Mucosa of rectum (tissue), 2 donors: Measurements from ENCODE around the gene TLE4.

ENCODE experiments used
- H3K27ac ChIP-seq, 2 donors: one replicate each; pipeline ENCODE4 v1.7.0; 2013; ENCODE audit warnings: inconsistent platforms in 2 of 2, low read depth in 2 of 2, low read length in 2 of 2
- H3K27me3 ChIP-seq, 2 donors: one replicate each; pipeline ENCODE4 v1.7.0; 2013; ENCODE audit warnings: low read length in 2 of 2; ENCODE audit not compliant: control insufficient read depth in 2 of 2, insufficient read depth in 2 of 2
- H3K36me3 ChIP-seq, 2 donors: one replicate each; pipeline ENCODE4 v1.7.0; 2013; ENCODE audit warnings: low read length in 2 of 2; ENCODE audit not compliant: control insufficient read depth in 2 of 2, insufficient read depth in 2 of 2
- H3K4me1 ChIP-seq, 2 donors: one replicate each; pipeline ENCODE4 v1.7.0; 2013; ENCODE audit warnings: low read length in 2 of 2, mild to moderate bottlenecking in 1 of 2; ENCODE audit not compliant: control insufficient read depth in 2 of 2, insufficient read depth in 2 of 2
- H3K4me3 ChIP-seq, 2 donors: one replicate each; pipeline ENCODE4 v1.7.0; 2013; ENCODE audit warnings: low read length in 2 of 2
- H3K9ac ChIP-seq, 2 donors: one replicate each; pipeline ENCODE4 v1.7.0; 2013; ENCODE audit warnings: low read length in 2 of 2, low read depth in 1 of 2, mild to moderate bottlenecking in 1 of 2
- H3K9me3 ChIP-seq, 2 donors: one replicate each; pipeline ENCODE4 v1.7.0; 2013; ENCODE audit warnings: low read length in 2 of 2; ENCODE audit not compliant: control insufficient read depth in 2 of 2
- donor health status: healthy.
- donor health status: Normal muscosa, but diverticular disease.

The TLE4 gene

GRCh38 chr9:79668956-79669355, 97.2 kb downstream of the TLE4 start:
- peaks cover 0 to 2% of the 10 kb centered on the region in 2 donors for H3K36me3 ChIP-seq
- no peaks in the 10 kb centered on the region for H3K27me3 ChIP-seq
- H3K27ac ChIP-seq, result no peak overlapping the region
- H3K4me1 ChIP-seq, result no peaks in the 10 kb centered on the region
- no peak overlapping the region for H3K9ac ChIP-seq
- H3K9me3 ChIP-seq, result no peaks in the 10 kb centered on the region
- H3K4me3 ChIP-seq, result no peak overlapping the region

GRCh38 chr9:79670269-79670961, 98.7 kb downstream of the TLE4 start:
- no peaks in the 10 kb centered on the region for H3K9me3 ChIP-seq
- no peak overlapping the region for H3K4me3 ChIP-seq
- H3K9ac ChIP-seq, result no peak overlapping the region
- H3K27ac ChIP-seq, result no peak overlapping the region
- H3K36me3 ChIP-seq, result peaks cover 0 to 2% of the 10 kb centered on the region in 2 donors
- H3K4me1 ChIP-seq, result no peaks in the 10 kb centered on the region
- no peaks in the 10 kb centered on the region for H3K27me3 ChIP-seq

- Histone ChIP-seq H3K9ac (no peak overlapping the region), H3K36me3 (peaks cover 0 to 2% of the 10 kb centered on the region in 2 donors), H3K27ac (no peak overlapping the region), H3K9me3 (no peaks in the 10 kb centered on the region), H3K4me3 (no peak overlapping the region), H3K27me3 (no peaks in the 10 kb centered on the region), H3K4me1 (no peaks in the 10 kb centered on the region)
Observed at GRCh38 chr9:79671558-79671957, 99.8 kb downstream of the TLE4 start.

- Histone ChIP-seq H3K4me3 (no peak overlapping the region), H3K36me3 (peaks cover 0 to 2% of the 10 kb centered on the region in 2 donors), H3K4me1 (no peaks in the 10 kb centered on the region), H3K27me3 (no peaks in the 10 kb centered on the region), H3K27ac (no peak overlapping the region), H3K9ac (no peak overlapping the region), H3K9me3 (no peaks in the 10 kb centered on the region)
Observed at GRCh38 chr9:79672236-79672635, 100.5 kb downstream of the TLE4 start.

- no peaks in the 10 kb centered on the region for H3K9me3 ChIP-seq
- H3K9ac ChIP-seq, result no peak overlapping the region
- no peaks in the 10 kb centered on the region for H3K27me3 ChIP-seq
- H3K27ac ChIP-seq, result no peak overlapping the region
- no peaks in the 10 kb centered on the region for H3K4me1 ChIP-seq
- peaks cover 0 to 2% of the 10 kb centered on the region in 2 donors for H3K36me3 ChIP-seq
- H3K4me3 ChIP-seq, result no peak overlapping the region
Observed at GRCh38 chr9:79672891-79673290, 101.1 kb downstream of the TLE4 start.

- Histone ChIP-seq H3K4me3 (no peak overlapping the region), H3K9ac (no peak overlapping the region), H3K36me3 (peaks cover 0 to 2% of the 10 kb centered on the region in 2 donors), H3K27ac (no peak overlapping the region), H3K27me3 (no peaks in the 10 kb centered on the region), H3K4me1 (no peaks in the 10 kb centered on the region), H3K9me3 (no peaks in the 10 kb centered on the region)
Observed at GRCh38 chr9:79673614-79674013, 101.8 kb downstream of the TLE4 start.

GRCh38 chr9:79674052-79674777, 102.5 kb downstream of the TLE4 start:
- no peak overlapping the region for H3K9ac ChIP-seq
- no peak overlapping the region for H3K27ac ChIP-seq
- no peaks in the 10 kb centered on the region for H3K9me3 ChIP-seq
- no peaks in the 10 kb centered on the region for H3K27me3 ChIP-seq
- no peaks in the 10 kb centered on the region for H3K4me1 ChIP-seq
- peaks cover 0 to 2% of the 10 kb centered on the region in 2 donors for H3K36me3 ChIP-seq
- H3K4me3 ChIP-seq, result no peak overlapping the region

GRCh38 chr9:79681576-79681975, 109.8 kb downstream of the TLE4 start:
- Histone ChIP-seq H3K9ac (no peak overlapping the region), H3K27ac (no peak overlapping the region), H3K4me3 (no peak overlapping the region), H3K4me1 (peaks cover 2% of the 10 kb centered on the region in 2 donors), H3K27me3 (no peaks in the 10 kb centered on the region), H3K9me3 (no peaks in the 10 kb centered on the region), H3K36me3 (no peaks in the 10 kb centered on the region)

- no peaks in the 10 kb centered on the region for H3K9me3 ChIP-seq
- H3K4me3 ChIP-seq, result no peak overlapping the region
- no peaks in the 10 kb centered on the region for H3K36me3 ChIP-seq
- no peaks in the 10 kb centered on the region for H3K27me3 ChIP-seq
- H3K4me1 ChIP-seq, result peaks cover 2 to 6% of the 10 kb centered on the region in 2 donors
- H3K9ac ChIP-seq, result no peak overlapping the region
- no peak overlapping the region for H3K27ac ChIP-seq
Observed at GRCh38 chr9:79682076-79682736, 110.4 kb downstream of the TLE4 start.

- Histone ChIP-seq H3K9ac (no peak overlapping the region), H3K27me3 (no peaks in the 10 kb centered on the region), H3K4me1 (peaks cover 2 to 6% of the 10 kb centered on the region in 2 donors), H3K4me3 (no peak overlapping the region), H3K27ac (no peak overlapping the region), H3K36me3 (no peaks in the 10 kb centered on the region), H3K9me3 (no peaks in the 10 kb centered on the region)
Observed at GRCh38 chr9:79684059-79684458, 112.3 kb downstream of the TLE4 start.
